IMR-90 (cell line): ENCODE measurements around the gene CFAP97. TPM values are rescaled to one million over a fixed set of nuclear protein-coding genes. Genes with fewer than 3 reads are reported as not detected.

ENCODE experiments used
- ATAC-seq: fragments of 200-7000 bp; cut with Tn5 transposase; 2 replicates; pipeline ENCODE4 v1.9.1; 2020; ENCODE audit warnings: low read depth, mild to moderate bottlenecking, moderate library complexity
- BruUV-seq: library from RNA; stranded (reverse); fragments of 400-500 nt; replicated peaks from 2 replicates; lab custom pipeline; 2021; lab: Mats Ljungman, UMichigan
- CTCF ChIA-PET: fragments of 300-600 bp; formaldehyde crosslinking; extraction: SDS; loops from one replicate; lab custom pipeline; 2021; ENCODE audit warnings: antibody characterized with exemption; lab: Yijun Ruan, JAX
- POLR2A ChIA-PET: fragments of 300-600 bp; sonication (Branson Sonifier 250); formaldehyde crosslinking; loops from one replicate; lab custom pipeline; 2022; ENCODE audit warnings: antibody characterized with exemption; ENCODE audit not compliant: unreplicated experiment; lab: Charles Lee
- DNase-seq: peaks from one replicate; pipeline ENCODE4 v3.0.0; 2013
- H2AFZ ChIP-seq: replicated peaks from 2 replicates; pipeline ENCODE3; 2013; ENCODE audit warnings: low read length, mild to moderate bottlenecking; ENCODE audit not compliant: poor library complexity
- H2AK5ac ChIP-seq: 2 replicates; pipeline ENCODE4 v1.6.1; 2013; ENCODE audit warnings: low read depth, low read length, inconsistent platforms
- H2AK9ac ChIP-seq: replicated peaks from 2 replicates; pipeline ENCODE3; 2013; ENCODE audit warnings: mild to moderate bottlenecking, low read depth, low read length, moderate library complexity; ENCODE audit not compliant: poor library complexity
- H2BK120ac ChIP-seq: 2 replicates; pipeline ENCODE4 v1.6.1; 2013; ENCODE audit warnings: low read depth, low read length, inconsistent platforms
- H2BK15ac ChIP-seq: 3 replicates; pipeline ENCODE4 v1.6.1; 2013; ENCODE audit warnings: low read depth, low read length, inconsistent platforms
- H2BK20ac ChIP-seq: 2 replicates; pipeline ENCODE4 v1.6.1; 2013; ENCODE audit warnings: low read depth, mild to moderate bottlenecking, inconsistent platforms, low read length, moderate library complexity
- H2BK5ac ChIP-seq: 2 replicates; pipeline ENCODE4 v1.6.1; 2013; ENCODE audit warnings: mild to moderate bottlenecking, low read depth, low read length, inconsistent platforms; ENCODE audit not compliant: poor library complexity, severe bottlenecking
- H3K14ac ChIP-seq: replicated peaks from 2 replicates; pipeline ENCODE4 v1.6.1; 2013; ENCODE audit warnings: low read depth, low read length, inconsistent platforms
- H3K18ac ChIP-seq: 2 replicates; pipeline ENCODE4 v1.6.1; 2013; ENCODE audit warnings: low read depth, low read length, control low read depth
- H3K23ac ChIP-seq: 2 replicates; pipeline ENCODE4 v1.6.1; 2013; ENCODE audit warnings: low read depth, low read length, inconsistent platforms
- H3K27ac ChIP-seq: 2 replicates; pipeline ENCODE4 v1.5.1; 2013; ENCODE audit warnings: mild to moderate bottlenecking, control low read depth, low read length; ENCODE audit not compliant: insufficient read depth
- H3K27me3 ChIP-seq: 2 replicates; pipeline ENCODE4 v1.6.1; 2013; ENCODE audit warnings: low read length; ENCODE audit not compliant: control insufficient read depth, insufficient read depth
- H3K36me3 ChIP-seq: 2 replicates; pipeline ENCODE4 v1.6.1; 2013; ENCODE audit warnings: low read length, mixed read lengths; ENCODE audit not compliant: control insufficient read depth, insufficient read depth
- H3K4ac ChIP-seq: 2 replicates; pipeline ENCODE4 v1.6.1; 2013; ENCODE audit warnings: low read depth, low read length, inconsistent platforms
- H3K4me1 ChIP-seq: 2 replicates; pipeline ENCODE4 v1.6.1; 2013; ENCODE audit warnings: low read length, mixed read lengths; ENCODE audit not compliant: control insufficient read depth, insufficient read depth
- H3K4me2 ChIP-seq: 2 replicates; pipeline ENCODE4 v1.6.1; 2013; ENCODE audit warnings: low read depth, mild to moderate bottlenecking, control low read depth, low read length, moderate library complexity
- H3K4me3 ChIP-seq: 2 replicates; pipeline ENCODE4 v1.5.1; 2013; ENCODE audit warnings: low read depth, mild to moderate bottlenecking, control low read depth, low read length, moderate library complexity; ENCODE audit not compliant: insufficient read depth
- H3K56ac ChIP-seq: 2 replicates; pipeline ENCODE4 v1.6.1; 2013; ENCODE audit warnings: low read length, inconsistent platforms; ENCODE audit not compliant: insufficient read depth; ENCODE audit errors: extremely low read depth
- H3K79me1 ChIP-seq, 2 experiments: 2 replicates each; pipeline ENCODE4 v1.6.1; 2013; ENCODE audit warnings: low read length in 2 of 2, inconsistent platforms in 1 of 2, low read depth in 1 of 2
- H3K9ac ChIP-seq: 2 replicates; pipeline ENCODE4 v1.6.1; 2013; ENCODE audit warnings: low read depth, low read length, control low read depth
- H3K9me1 ChIP-seq: 2 replicates; pipeline ENCODE4 v1.6.1; 2013; ENCODE audit warnings: low read length, inconsistent platforms; ENCODE audit not compliant: insufficient read depth
- H3K9me3 ChIP-seq: 2 replicates; pipeline ENCODE4 v1.6.1; 2013; ENCODE audit warnings: low read length; ENCODE audit not compliant: control insufficient read depth, insufficient read depth
- H4K20me1 ChIP-seq: 2 replicates; pipeline ENCODE4 v1.6.1; 2013; ENCODE audit warnings: low read length, inconsistent platforms; ENCODE audit not compliant: insufficient read depth
- H4K5ac ChIP-seq: 2 replicates; pipeline ENCODE4 v1.6.1; 2013; ENCODE audit warnings: mild to moderate bottlenecking, low read depth, low read length, control low read depth
- H4K8ac ChIP-seq, 2 experiments: 2 replicates each; pipeline ENCODE4 v1.6.1; 2013; ENCODE audit warnings: low read depth in 2 of 2, low read length in 2 of 2, control low read depth in 1 of 2, inconsistent platforms in 1 of 2
- H4K91ac ChIP-seq: 2 replicates; pipeline ENCODE4 v1.6.1; 2013; ENCODE audit warnings: low read depth, low read length, inconsistent platforms; ENCODE audit not compliant: insufficient read depth
- BHLHE40 ChIP-seq: fragments of 150-350 bp; IDR thresholded peaks from 2 replicates; pipeline ENCODE4 v1.6.1; 2016; ENCODE audit warnings: mild to moderate bottlenecking, low read depth, low read length
- CEBPB ChIP-seq: IDR thresholded peaks from 2 replicates; pipeline ENCODE4 v1.6.1; 2012; ENCODE audit warnings: low read depth, low read length, improper control_type of control experiment
- CHD1 ChIP-seq: IDR thresholded peaks from 2 replicates; pipeline ENCODE4 v1.6.1; 2012; ENCODE audit warnings: low read depth, low read length, improper control_type of control experiment
- CTCF ChIP-seq: conservative IDR thresholded peaks from 2 replicates; pipeline ENCODE4 v1.5.1; 2012; ENCODE audit warnings: mild to moderate bottlenecking, low read depth, low read length, improper control_type of control experiment
- ELK1 ChIP-seq: fragments of 150-350 bp; IDR thresholded peaks from 2 replicates; pipeline ENCODE4 v1.6.1; 2016; ENCODE audit warnings: low read depth, mild to moderate bottlenecking, low read length, moderate library complexity, borderline replicate concordance
- FOS ChIP-seq: fragments of 150-350 bp; IDR thresholded peaks from 2 replicates; pipeline ENCODE4 v1.6.1; 2016; ENCODE audit warnings: low read depth, low read length
- MAFK ChIP-seq: IDR thresholded peaks from 2 replicates; pipeline ENCODE4 v1.6.1; 2012; ENCODE audit warnings: low read depth, low read length, improper control_type of control experiment
- MAZ ChIP-seq: IDR thresholded peaks from 2 replicates; pipeline ENCODE4 v1.6.1; 2012; ENCODE audit warnings: low read depth, mild to moderate bottlenecking, low read length, improper control_type of control experiment, moderate library complexity, borderline replicate concordance
- MXI1 ChIP-seq: IDR thresholded peaks from 2 replicates; pipeline ENCODE4 v1.6.1; 2012; ENCODE audit warnings: low read depth, mild to moderate bottlenecking, low read length, moderate library complexity, borderline replicate concordance
- NFE2L2 ChIP-seq: fragments of 150-350 bp; IDR thresholded peaks from 2 replicates; pipeline ENCODE4 v1.6.1; 2016; ENCODE audit warnings: low read depth, mild to moderate bottlenecking, low read length
- POLR2A ChIP-seq: IDR thresholded peaks from 2 replicates; pipeline ENCODE4 v1.6.1; 2012; ENCODE audit warnings: mild to moderate bottlenecking, low read depth, low read length
- RAD21 ChIP-seq: IDR thresholded peaks from 2 replicates; pipeline ENCODE4 v1.6.1; 2012; ENCODE audit warnings: low read length, improper control_type of control experiment
- RCOR1 ChIP-seq: IDR thresholded peaks from 2 replicates; pipeline ENCODE4 v1.6.1; 2012; ENCODE audit warnings: mild to moderate bottlenecking, low read length, improper control_type of control experiment; ENCODE audit not compliant: insufficient replicate concordance
- RFX5 ChIP-seq: IDR thresholded peaks from 2 replicates; pipeline ENCODE4 v1.8.0; 2012; ENCODE audit warnings: low read depth, mild to moderate bottlenecking, low read length, moderate library complexity
- SMC3 ChIP-seq: fragments of 150-350 bp; IDR thresholded peaks from 2 replicates; pipeline ENCODE4 v1.6.1; 2016; ENCODE audit warnings: low read depth, mild to moderate bottlenecking, antibody characterized with exemption, low read length, moderate library complexity
- USF2 ChIP-seq: fragments of 150-350 bp; IDR thresholded peaks from 2 replicates; pipeline ENCODE4 v1.6.1; 2017; ENCODE audit warnings: mild to moderate bottlenecking, antibody characterized with exemption, low read length, low read depth
- WGBS, 2 experiments: methylation state at CpG; one replicate each; pipeline versions ENCODE4 v1.1.5 to v1.1.7; 2013; ENCODE audit warnings: missing lambda C conversion rate in 2 of 2; ENCODE audit not compliant: insufficient read length in 1 of 2; ENCODE audit errors: extremely low coverage in 2 of 2; 5-methylcytosine and 5-hydroxymethylcytosine counted together
- dilution Hi-C: fragments of 300-500 bp; cut with HindIII; formaldehyde crosslinking; loops from one replicate; pipeline ENCODE4 v1.14.3; 2018; ENCODE audit warnings: low sequenced_read_pairs; ENCODE audit not compliant: unreplicated experiment
- in situ Hi-C: fragments of 300-500 bp; cut with MboI; formaldehyde crosslinking; loops from 3 replicates; pipeline ENCODE4 v1.14.3; 2019; ENCODE audit warnings: low sequenced_read_pairs, inconsistent platforms, mixed read lengths
- intact Hi-C: fragments of 100-400 bp; cut with micrococcal nuclease; formaldehyde crosslinking; loops from 2 replicates; pipeline ENCODE4 v1.10.0; 2022
- polyA plus RNA-seq, 3 experiments: library from polyadenylated mRNA; depleted of rRNA; stranded (reverse); fragments of >200 nt; gene quantifications; 2 replicates each; pipeline ENCODE4 v1.2.3, GENCODE V29; 2012; ENCODE audit warnings: low replicate concordance in 1 of 3
- total RNA-seq: library from RNA; depleted of rRNA; stranded (reverse); fragments of >200 nt; gene quantifications from 2 replicates; pipeline ENCODE4 v1.2.3, GENCODE V29; 2012

The CFAP97 gene
- total and polyA plus RNA-seq, 2 of the 4 experiments (the other 2 are of a cell fraction): 14.5 to 16.0 TPM

- H4K5ac ChIP-seq: no peak overlapping the region
- H3K4me3 ChIP-seq: no peak overlapping the region
- H2BK120ac ChIP-seq: no peak overlapping the region
- H2AK5ac ChIP-seq: no peak overlapping the region
- CTCF ChIA-PET: interaction anchor here (0.9 to 1.7 kb wide), 3 partner anchors 16 to 896 kb away, joined by 3 to 7 read pairs (median 4); no protein-coding TSS in a partner anchor
- no peaks in the 10 kb centered on the region; the same call in 1 of the 2 replicates for H3K4me1 ChIP-seq
- no peak overlapping the region for H4K91ac ChIP-seq
- dilution Hi-C loops (no loop called here), intact Hi-C loops (loop anchor here (2.0 to 10.0 kb wide), 4 partner anchors 41 to 901 kb away; no protein-coding TSS in a partner anchor), in situ Hi-C loops (no loop called here)
- WGBS, 2 experiments: 96% methylated on average over 3 of the region's 6 CpGs; no CpG with 5 or more reads in 1 of the 2 experiments
- H3K27me3 ChIP-seq: peaks cover 5% of the 10 kb centered on the region
- H2AK9ac ChIP-seq: no peak overlapping the region
- H2AFZ ChIP-seq: no peak overlapping the region
- peaks cover 0 to 15% of the 10 kb centered on the region in 2 experiments; a peak in 3 of 4 replicates for H3K79me1 ChIP-seq
- H3K23ac ChIP-seq: no peak overlapping the region
- H3K4ac ChIP-seq: no peak overlapping the region
- no peaks in the 10 kb centered on the region for H3K9me3 ChIP-seq
- no peak overlapping the region for H4K8ac ChIP-seq
- TF ChIP-seq MAFK (no peak), RFX5 (no peak), BHLHE40 (no peak), NFE2L2 (no peak), MXI1 (no peak), MAZ (no peak), CHD1 (no peak), SMC3 (no peak), RCOR1 (no peak), FOS (no peak), POLR2A (no peak), CEBPB (no peak), CTCF (no peak), ELK1 (no peak), USF2 (no peak), RAD21 (no peak)
- H3K27ac ChIP-seq: no peak overlapping the region
- H3K14ac ChIP-seq: no peak overlapping the region
- no peak overlapping the region for H2BK15ac ChIP-seq
- BruUV-seq: no TSS peak
- H3K18ac ChIP-seq: no peak overlapping the region
- H3K36me3 ChIP-seq: peaks cover 2% of the 10 kb centered on the region; the same call in 1 of the 2 replicates
- H3K9ac ChIP-seq: no peak overlapping the region
- DNase-seq (no peak), ATAC-seq (no peak)
- no peaks in the 10 kb centered on the region; the same call in 1 of the 2 replicates for H4K20me1 ChIP-seq
- H2BK20ac ChIP-seq: no peak overlapping the region
- H3K56ac ChIP-seq: no peak overlapping the region
- POLR2A ChIA-PET: no interaction called here
- H2BK5ac ChIP-seq: no peak overlapping the region
- no peak overlapping the region for H3K4me2 ChIP-seq
- H3K9me1 ChIP-seq: no peaks in the 10 kb centered on the region
Observed at GRCh38 chr4:185141777-185142176, 62.0 kb downstream of the CFAP97 start.
